CD1c-positive myeloid dendritic cell (primary cell): ENCODE data around the gene KLHL17.
"Not testable (repeated sequence)": the region's sequence is repeated elsewhere in the genome, so short reads cannot be mapped to it uniquely, and the experiment has no call there.

Source experiments
- DNase-seq: peaks from one replicate; pipeline ENCODE4 v3.0.0-alpha.2; 2016; ENCODE audit errors: extremely low spot score

KLHL17 gene

DNA sequence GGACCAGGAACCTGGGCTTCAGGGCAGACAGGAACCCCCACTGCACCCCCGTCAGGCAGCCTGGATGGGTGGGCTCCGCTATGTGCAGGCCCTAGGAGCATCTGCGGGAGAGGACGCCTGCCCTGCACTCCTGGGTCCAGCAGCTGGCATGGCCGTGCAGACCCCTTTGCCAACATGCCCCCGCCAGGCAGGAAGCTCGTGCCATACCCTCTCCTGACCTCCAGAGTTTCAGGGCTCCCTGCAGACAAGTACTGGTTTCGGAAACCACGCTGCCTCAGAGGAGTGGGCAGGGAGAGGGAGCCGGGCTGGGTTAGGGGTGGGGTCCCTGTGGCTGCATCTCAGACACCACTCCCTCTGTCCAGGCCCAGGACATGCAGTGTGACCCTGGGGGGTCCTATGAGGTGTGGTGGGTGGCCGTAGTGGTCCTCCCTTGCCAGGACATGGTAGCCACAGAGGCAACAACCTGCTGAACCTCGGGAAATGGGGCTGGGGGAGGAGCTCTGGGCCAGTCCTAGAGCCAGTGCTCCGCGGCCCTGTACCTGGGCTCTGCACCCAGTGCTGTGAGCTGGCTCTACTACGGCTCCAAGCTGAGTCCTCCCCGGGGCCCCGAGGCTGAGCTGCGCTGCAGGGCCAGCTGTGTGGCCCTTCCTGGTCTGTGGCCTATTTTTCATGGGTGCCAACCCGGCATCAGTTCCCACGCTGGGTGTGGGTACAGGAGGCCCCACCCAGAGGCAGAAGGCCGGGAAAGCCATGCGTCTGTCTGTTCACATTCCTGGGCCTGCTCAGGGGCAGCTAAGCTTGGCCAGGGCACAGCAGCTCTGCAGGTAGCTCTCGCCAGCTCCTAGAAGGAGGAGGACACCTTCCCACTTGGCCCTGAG, 7.3 kb downstream of the KLHL17 start:
- DNase-seq = no peak

DNA sequence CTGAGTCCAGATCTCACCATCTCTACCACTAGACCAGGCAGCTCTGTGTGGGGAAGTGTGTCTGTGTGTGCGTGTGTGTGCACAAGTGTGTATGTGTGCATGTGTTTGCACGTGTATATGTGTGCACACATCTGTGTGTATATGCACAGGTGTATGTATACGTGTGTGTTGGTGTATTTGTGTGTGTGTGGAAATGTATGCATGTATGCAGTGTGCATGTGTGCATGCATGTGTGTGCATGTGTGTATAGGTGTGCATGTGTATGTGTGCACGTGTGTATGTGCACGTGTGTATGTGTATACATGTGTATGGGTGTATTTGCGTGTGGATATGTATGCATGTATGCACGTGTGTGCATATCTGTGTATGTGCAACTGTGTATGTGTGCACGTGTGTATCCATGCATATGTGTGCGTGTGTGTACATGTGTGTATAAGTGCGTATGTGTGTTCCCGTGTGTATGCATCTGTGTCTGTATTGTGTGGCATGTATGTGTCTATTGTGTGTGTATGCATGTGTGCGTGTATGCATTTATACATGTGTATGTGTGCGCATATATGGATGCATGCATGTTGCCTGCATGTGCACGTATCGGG, 9.0 kb downstream of the KLHL17 start:
- no peak for DNase-seq

DNA sequence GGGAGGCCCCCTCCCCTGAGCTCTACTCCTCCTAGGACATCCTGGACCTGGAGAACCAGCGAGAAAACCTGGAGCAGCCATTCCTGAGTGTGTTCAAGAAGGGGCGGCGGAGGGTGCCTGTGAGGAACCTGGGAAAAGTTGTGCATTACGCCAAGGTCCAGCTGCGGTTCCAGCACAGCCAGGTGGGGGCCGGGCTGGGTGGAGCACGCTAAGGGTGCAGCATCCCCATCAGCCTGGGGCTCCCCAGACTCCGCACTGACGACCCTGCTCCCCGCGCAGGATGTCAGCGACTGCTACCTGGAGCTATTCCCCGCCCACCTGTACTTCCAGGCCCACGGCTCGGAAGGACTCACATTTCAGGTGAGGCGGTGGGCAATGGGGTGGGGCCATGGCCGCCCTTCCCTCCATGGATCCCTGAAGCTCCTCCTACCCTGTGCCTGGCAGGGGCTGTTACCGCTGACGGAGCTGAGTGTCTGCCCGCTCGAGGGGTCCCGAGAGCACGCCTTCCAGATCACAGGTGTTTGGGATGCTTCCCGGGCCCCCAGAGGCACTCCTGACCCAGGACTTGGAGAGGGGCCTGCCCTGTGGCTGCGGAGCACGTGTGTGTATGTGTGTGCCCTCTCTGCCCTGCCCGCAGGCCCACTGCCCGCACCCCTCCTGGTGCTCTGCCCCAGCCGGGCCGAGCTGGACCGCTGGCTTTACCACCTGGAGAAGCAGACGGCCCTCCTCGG, 10.0 kb downstream of the KLHL17 start:
- DNase-seq = no peak

DNA sequence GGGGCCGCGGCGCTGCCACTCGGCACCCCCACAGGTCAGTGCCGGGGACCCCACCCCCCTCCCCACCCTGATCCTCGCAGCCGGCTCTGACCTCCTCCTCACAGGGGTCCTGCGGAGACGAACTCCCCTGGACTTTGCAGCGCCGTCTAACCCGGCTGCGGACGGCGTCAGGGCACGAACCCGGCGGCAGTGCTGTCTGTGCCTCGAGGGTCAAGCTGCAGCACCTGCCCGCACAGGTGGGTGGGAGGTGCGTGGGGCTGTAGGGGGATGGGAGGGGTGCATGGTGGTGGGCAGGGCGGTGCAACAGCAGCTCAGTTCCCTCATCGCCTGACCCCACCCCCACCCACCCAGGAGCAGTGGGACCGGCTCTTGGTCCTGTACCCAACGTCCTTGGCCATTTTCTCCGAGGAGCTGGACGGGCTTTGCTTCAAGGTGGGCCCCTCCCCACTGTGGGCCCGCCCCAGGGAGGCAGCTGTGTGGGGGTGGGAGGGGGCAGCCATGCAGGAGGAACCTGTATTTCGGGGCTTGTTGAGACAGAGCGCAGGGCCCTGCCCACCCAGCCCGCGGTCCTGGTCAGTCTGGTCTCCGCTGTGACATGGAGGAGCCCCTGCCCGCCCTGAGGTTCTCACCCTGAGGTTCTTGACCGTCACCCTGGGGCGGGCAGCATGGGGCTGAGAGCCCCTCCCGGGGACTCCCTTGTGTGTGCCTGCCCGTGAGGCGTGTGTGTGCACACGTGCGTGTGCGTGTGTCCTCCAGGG, 10.8 kb downstream of the KLHL17 start:
- no peak for DNase-seq

DNA sequence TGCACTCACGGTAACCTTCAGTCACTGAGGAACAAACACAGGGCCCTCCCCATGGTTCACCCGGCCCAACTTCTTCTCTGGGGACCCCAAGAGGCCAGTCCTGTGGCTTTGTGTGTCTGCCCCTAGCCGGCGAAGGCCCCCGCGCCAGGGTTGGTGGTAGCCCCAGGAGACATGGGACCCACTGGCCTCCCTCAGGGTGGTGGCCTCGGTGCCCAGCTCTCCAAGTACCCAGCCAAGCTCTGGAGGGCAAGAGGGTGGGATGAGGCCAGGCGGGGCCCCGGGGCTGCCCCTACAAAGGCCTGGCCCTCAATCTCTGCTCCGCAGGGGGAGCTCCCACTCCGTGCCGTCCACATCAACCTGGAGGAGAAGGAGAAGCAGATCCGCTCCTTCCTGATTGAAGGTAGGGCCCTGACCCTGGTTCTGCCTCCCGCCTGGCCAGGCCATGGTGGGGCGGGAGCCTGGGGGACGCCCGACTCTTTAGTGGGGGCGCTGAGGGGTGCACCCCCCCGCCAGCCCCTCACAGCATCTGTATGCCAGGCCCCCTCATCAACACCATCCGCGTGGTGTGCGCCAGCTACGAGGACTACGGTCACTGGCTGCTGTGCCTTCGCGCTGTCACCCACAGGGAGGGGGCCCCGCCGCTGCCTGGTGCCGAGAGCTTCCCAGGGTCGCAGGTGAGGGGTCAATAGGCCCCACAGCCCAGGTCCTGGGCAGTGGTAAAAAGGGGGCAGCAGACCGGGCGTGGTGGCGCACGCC, 11.5 kb downstream of the KLHL17 start:
- DNase-seq = no peak

DNA sequence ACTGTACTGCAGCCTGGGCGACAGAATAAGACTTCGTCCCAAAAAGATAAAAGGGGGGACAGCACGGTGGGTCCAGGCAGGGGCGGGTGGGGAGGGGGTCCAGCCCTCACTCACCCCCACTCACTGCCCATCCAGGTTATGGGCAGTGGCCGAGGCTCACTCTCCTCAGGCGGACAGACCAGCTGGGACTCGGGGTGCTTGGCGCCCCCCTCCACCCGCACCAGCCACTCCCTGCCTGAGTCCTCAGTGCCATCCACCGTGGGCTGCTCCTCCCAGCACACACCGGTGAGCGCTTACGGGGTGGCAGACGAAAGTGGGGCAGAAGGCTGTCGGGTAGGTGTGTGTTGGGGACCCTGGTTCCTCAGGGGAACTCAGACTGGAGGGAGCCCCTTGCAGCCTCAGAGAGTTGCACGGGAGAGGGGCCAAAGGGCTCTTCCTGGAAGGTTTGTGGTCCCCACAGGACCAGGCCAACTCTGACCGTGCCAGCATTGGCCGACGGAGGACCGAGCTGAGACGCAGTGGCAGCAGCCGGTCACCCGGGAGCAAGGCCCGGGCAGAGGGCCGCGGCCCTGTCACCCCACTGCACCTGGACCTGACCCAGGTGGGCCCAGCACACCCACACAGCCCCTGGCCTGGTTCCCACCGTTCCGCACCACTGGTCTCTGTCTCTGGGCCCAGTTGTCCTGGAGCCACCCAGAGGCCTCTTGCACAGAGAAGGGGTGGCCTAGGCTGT, 12.5 kb downstream of the KLHL17 start:
- no peak for DNase-seq

DNA sequence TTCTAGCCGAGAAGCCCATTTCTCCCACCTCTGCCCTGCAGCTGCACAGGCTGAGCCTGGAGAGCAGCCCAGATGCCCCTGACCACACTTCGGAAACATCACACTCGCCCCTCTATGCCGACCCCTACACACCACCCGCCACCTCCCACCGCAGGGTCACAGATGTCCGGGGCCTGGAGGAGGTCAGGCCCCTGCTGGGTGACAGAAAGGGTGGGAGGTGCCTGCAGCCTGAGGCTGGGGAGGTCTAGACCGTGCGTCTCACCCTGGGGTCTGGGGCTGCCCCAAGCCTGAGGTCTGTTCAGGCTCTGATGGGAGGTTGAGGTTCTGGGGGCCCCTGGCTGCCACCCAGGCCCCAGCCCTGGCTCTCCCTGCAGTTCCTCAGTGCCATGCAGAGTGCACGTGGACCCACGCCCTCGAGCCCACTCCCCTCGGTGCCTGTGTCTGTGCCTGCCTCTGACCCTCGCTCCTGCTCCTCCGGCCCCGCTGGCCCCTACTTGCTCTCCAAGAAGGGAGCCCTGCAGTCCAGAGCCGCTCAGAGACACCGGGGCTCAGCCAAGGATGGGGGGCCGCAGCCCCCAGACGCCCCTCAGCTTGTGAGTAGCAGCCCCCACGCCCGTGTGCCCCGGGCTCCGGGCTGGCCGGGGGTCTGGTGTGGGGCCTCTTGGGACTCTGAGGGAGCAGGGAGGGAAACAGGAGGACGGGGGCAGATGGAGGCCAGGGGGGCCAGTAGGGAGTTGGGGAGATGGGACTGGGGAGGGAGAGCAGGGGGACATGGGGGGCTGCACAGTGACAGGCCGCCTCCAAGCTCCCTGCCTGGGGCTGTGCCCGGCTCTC, 13.3 kb downstream of the KLHL17 start:
- no peak for DNase-seq

DNA sequence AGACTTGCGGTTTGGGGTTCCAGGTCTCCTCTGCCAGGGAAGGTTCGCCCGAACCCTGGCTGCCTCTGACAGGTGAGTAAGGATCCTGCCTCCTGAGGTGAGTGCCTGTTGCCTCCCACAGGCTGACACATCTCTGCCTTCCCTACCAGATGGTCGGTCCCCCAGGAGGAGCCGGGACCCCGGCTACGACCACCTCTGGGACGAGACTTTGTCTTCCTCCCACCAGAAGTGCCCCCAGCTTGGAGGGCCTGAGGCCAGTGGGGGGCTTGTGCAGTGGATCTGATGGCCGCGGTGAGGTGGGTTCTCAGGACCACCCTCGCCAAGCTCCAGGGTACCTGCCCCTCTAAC, 13.9 kb downstream of the KLHL17 start:
- no peak for DNase-seq

DNA sequence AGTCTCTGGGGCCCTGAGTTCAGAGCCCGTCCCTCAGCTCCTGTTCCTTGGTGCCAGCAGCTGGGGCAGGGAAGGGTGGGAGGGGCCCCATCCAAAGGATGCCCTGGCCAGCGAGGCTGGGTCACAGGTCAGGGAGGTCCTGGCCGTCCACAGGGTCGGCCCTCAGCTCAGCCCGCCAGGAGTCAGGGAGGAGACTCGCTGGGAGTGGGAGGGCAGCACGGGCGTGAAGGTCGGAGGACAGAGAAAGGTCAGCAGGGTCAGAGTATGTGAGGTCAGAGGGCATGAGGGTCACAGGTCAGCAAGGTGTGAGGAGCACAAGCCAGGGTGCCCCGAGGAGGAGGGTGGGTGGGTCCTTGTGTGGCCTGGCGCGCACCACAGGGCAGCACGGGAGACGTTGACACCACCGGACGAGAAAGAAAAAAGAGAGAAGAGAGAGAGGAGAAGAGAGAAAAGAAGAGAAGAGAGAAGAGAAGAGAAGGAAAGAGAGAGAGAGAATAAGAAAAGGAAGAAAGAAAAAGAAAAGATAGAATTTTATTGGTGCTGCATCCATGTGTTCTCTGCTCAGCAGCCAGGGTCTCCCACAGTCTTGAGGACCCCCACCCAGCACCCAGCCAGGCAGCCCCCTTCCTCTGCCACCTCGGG, 14.4 kb downstream of the KLHL17 start:
- no peak for DNase-seq

DNA sequence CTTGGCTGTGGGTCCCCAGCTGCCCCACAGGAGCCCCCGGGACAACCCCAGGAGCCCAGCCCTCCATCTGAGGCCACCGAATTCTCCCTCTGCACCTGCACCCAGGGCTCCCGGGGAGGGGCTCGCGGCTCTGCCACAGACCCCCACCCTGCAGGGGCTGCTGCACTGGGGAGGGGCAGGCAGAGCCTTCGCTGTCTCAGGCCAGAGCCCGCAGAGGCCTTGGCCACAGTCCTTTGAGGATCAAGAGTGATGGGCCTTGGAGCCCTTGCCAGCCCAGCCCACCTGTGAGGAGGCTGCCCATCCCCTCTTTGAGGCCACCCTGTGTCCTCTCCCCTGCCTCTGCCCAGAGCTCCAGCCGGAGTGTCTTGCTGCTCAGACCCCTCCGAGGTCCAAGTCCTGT, 15.0 kb downstream of the KLHL17 start:
- no peak for DNase-seq

DNA sequence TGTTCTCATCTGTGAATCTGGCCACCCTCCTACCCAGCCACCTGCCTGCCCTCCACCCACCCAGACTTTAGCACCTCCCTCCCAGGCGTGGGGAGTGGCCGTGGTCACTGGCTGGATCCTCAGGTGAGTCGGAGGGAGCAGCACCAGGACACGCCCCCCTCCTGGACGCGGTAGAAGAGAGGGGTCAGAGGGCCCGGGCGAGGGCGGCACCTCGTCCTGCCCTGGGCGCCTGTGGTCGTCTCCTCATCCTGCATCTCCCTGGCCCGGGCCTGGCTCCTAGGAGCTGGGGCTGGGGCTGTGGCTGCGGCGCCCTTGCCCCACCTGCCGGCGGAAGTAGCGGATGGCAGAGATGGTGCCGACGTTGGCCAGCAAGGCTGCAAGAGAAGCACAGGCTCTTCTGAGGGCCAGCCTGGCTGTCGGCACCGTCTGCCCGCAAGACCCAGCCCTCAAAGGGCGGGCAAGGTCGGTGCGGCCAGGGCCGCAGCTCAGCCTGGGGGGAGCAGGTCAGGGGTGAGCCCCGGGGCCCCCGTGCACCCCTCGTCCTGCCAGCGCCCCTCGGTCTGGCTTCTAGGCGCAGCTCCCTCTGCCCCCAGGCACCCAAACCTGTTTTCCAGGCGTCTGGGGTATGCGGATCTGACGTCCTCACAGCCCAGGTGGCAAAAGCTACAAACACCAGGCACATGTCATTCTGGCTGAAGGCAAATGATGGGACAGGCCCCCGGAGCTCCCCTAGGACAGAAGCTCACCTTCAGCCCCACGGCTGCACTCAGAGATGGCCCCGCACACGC, 15.7 kb downstream of the KLHL17 start:
- peak; percentile 66 for DNase-seq

DNA sequence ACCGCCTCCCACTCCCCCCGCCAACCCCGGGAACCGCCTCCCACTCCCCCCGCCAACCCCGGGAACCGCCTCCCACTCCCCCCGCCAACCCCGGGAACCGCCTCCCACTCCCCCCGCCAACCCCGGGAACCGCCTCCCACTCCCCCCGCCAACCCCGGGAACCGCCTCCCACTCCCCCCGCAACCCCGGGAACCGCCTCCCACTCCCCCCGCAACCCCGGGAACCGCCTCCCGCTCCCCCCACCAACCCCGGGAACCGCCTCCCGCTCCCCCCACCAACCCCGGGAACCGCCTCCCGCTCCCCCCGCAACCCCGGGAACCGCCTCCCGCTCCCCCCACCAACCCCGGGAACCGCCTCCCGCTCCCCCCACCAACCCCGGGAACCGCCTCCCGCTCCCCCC, 16.4 kb downstream of the KLHL17 start:
- not testable (repeated sequence) for DNase-seq

DNA sequence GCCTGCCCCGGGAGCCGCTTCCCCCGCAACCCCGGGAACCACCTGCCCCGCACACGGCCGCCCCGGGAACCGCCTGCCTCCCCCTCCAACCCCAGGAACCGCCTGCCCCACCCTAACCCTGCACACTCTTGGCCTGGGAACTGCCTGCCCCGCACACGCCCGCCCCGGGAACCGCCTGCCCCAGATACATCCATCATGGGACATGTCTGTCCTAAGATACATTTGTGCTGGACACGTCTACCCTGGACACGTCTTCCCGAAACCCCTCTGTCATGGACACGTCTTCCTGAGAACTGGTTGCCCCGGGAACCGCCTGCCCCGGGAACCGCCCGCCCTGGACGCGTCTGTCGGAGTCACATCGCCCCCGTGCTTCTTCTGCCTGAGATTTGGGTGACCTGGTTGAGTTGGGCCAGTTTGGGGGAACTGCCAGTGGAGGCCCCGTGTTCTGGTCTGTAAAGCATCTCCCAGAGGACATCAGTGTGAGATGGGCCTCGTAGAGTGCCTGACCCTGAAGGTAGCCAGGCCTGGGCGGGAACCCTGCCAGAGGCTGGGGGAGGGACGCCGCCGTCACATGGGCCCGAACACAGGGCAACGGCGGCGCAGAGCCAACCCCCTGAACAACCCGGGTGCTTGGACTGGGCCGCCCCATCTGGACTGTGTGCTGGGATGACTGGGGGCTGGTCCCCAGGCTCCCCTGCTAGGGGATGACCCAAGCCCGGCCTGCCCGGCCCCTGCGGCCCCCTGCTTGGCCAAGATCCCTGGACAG, 17.9 kb downstream of the KLHL17 start:
- no peak for DNase-seq

DNA sequence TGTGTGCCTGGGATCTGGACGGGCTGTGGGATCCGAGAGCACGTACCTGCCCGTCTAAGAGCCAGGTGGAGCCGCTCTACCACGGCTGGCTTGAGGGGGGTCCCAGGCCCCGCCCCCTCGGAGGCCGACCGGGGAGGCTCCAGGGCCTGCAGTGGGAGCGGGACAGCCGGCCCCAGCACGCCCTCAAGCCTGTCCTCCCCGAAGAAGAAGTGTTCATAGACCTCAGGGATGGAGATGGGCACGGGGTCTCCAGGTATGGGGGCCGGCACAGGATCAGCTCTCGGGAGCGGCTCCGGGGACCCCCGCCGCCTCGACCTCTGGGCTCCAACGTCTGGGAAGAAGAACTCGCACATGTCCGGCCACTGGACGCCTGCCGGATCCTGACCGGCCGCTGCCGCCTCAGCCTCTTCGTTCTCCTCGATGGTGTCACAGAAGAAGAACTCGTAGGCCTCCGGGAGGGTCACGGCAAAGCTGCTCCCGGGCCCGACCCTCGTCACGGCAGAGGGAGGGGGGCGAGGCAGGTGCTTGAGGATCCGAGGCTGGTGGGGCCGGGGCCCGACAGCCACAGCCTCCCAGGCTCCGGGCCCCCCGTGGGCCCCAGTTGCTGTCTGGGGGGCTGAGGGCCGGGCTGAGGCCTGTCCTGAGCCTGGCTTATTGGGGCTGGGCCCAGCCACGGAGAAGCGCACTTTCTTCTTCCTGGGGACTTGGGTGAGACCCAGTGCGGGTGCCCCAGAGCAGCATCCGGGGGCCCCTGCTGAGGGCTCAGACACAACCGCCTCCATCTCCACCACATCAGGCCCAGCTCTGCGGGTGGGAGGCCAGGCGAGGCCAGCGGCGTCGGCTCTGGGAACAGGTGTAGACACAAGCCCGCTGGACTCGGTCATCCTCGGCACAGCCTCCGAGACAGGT, 18.7 kb downstream of the KLHL17 start:
- no peak for DNase-seq

DNA sequence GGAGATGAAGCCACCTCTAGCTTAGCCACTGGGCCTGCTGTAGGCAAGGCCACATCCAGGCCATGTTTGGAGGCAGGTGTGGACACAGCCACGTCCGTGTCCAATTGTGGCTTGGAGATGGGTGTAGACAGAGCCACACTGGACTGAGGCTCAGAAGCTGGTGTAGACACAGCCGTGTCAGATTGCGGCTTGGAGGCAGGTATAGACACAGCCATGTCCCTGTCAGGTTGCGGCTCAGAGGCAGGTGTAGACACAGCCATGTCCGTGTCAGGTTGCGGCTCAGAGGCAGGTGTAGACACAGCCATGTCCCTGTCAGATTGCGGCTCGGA, 19.3 kb downstream of the KLHL17 start:
- DNase-seq = no peak

DNA sequence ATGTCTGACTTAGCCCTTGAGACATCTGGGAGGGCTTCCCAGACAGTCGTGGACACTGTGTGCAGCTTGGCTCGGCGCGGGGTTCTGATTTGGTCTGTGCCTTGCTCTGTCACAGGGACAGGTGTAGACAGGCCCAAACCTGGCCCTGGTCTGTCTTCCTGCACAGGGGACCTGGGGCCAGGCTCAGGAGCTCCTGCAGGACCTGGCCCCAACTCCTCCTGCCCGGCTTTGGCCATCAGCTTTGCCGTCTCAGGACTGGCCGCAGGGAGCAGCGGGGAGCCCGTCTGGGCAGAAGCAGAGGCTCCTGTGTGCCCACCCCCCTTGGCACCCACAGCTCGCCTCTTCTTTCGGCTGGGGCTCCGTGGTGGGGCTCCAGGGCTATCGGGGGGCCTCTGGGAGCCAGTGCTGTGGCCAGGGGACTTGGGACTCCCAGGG, 19.8 kb downstream of the KLHL17 start:
- DNase-seq = no peak
